Measurements from ENCODE around the gene PLCB1. TPM values are rescaled to one million over a fixed set of nuclear protein-coding genes. Genes with fewer than 3 reads are reported as not detected.

PLCB1 gene
- total RNA-seq, 1 experiment from 2014 or later, result not detected

- Histone ChIP-seq H3K4me3 (no peak overlapping the region), H3K36me3 (ENCODE audit: low read depth) (no peaks in the 10 kb centered on the region), H3K79me2 (ENCODE audit: low read depth) (no peaks in the 10 kb centered on the region), H3K4me1 (replicated peaks; ENCODE audit: insufficient read depth) (peaks cover 12% of the 10 kb centered on the region), H3K9me3 (ENCODE audit: insufficient read depth, low read depth) (no peaks in the 10 kb centered on the region), H4K20me1 (ENCODE audit: insufficient read depth) (no peaks in the 10 kb centered on the region), H3K4me2 (no peak overlapping the region), H2AFZ (no peak overlapping the region), H3K27ac (no peak overlapping the region), H3F3A (ENCODE audit: insufficient read depth, low read depth) (no peaks in the 10 kb centered on the region), H3K9me2 (ENCODE audit: insufficient read depth) (no peaks in the 10 kb centered on the region), H3K27me3 (ENCODE audit: insufficient read depth, low read depth) (no peaks in the 10 kb centered on the region)
- no TSS peak for BruUV-seq (replicated peaks)
- ChIA-PET CTCF (no interaction called here), POLR2A (ENCODE audit: unreplicated experiment) (no interaction called here)
- TF ChIP-seq EZH2 (IDR thresholded peaks at IDR 0.05; ENCODE audit: low read depth) (no peak), CTCF (conservative IDR thresholded peaks at IDR 0.05) (no peak)
- intact Hi-C loops (cut with micrococcal nuclease; ENCODE audit: unreplicated experiment), result no loop called here
- DNase-seq, result no peak
Observed at GRCh38 chr20:8856668-8857067, 724.6 kb downstream of the PLCB1 start.

- Histone ChIP-seq H3K79me2 (ENCODE audit: low read depth) (no peaks in the 10 kb centered on the region), H4K20me1 (ENCODE audit: insufficient read depth) (no peaks in the 10 kb centered on the region), H3K27ac (no peak overlapping the region), H3K4me1 (replicated peaks; ENCODE audit: insufficient read depth) (peaks cover 12% of the 10 kb centered on the region), H3K9me2 (ENCODE audit: insufficient read depth) (no peaks in the 10 kb centered on the region), H3K4me3 (no peak overlapping the region), H2AFZ (no peak overlapping the region), H3K4me2 (no peak overlapping the region), H3F3A (ENCODE audit: insufficient read depth, low read depth) (no peaks in the 10 kb centered on the region), H3K9me3 (ENCODE audit: insufficient read depth, low read depth) (no peaks in the 10 kb centered on the region), H3K36me3 (ENCODE audit: low read depth) (no peaks in the 10 kb centered on the region), H3K27me3 (ENCODE audit: insufficient read depth, low read depth) (no peaks in the 10 kb centered on the region)
- BruUV-seq (replicated peaks), result no TSS peak
- intact Hi-C loops (cut with micrococcal nuclease; ENCODE audit: unreplicated experiment), result no loop called here
- ChIA-PET POLR2A (ENCODE audit: unreplicated experiment) (no interaction called here), CTCF (no interaction called here)
- no peak for DNase-seq
- no peak for TF ChIP-seq EZH2 (IDR thresholded peaks at IDR 0.05; ENCODE audit: low read depth)
- no peak for TF ChIP-seq CTCF (conservative IDR thresholded peaks at IDR 0.05)
Observed at GRCh38 chr20:8858181-8858787, 726.2 kb downstream of the PLCB1 start.

GRCh38 chr20:8860011-8860495, 728.0 kb downstream of the PLCB1 start:
- Histone ChIP-seq H3F3A (ENCODE audit: insufficient read depth, low read depth) (no peaks in the 10 kb centered on the region), H3K9me2 (ENCODE audit: insufficient read depth) (no peaks in the 10 kb centered on the region), H3K9me3 (ENCODE audit: insufficient read depth, low read depth) (no peaks in the 10 kb centered on the region), H4K20me1 (ENCODE audit: insufficient read depth) (no peaks in the 10 kb centered on the region), H3K4me3 (no peak overlapping the region), H3K36me3 (ENCODE audit: low read depth) (no peaks in the 10 kb centered on the region), H3K4me1 (replicated peaks; ENCODE audit: insufficient read depth) (peaks cover 12% of the 10 kb centered on the region), H3K27ac (no peak overlapping the region), H2AFZ (no peak overlapping the region), H3K27me3 (ENCODE audit: insufficient read depth, low read depth) (no peaks in the 10 kb centered on the region), H3K4me2 (peak overlapping the region; percentile 30; the same call in 1 of the 2 replicates), H3K79me2 (ENCODE audit: low read depth) (no peaks in the 10 kb centered on the region)
- ChIA-PET CTCF (no interaction called here), POLR2A (ENCODE audit: unreplicated experiment) (interaction anchor here (0.5 to 0.7 kb wide), 2 partner anchors 165 to 502 kb away, joined by 4 to 6 read pairs; no protein-coding TSS in a partner anchor)
- TF ChIP-seq CTCF (conservative IDR thresholded peaks at IDR 0.05) (no peak), EZH2 (IDR thresholded peaks at IDR 0.05; ENCODE audit: low read depth) (no peak)
- intact Hi-C loops (cut with micrococcal nuclease; ENCODE audit: unreplicated experiment), result no loop called here
- BruUV-seq (replicated peaks), result no TSS peak
- peak in 1 of 2 experiments; percentile 90 for DNase-seq

Measured in PC-9 (cell line).